WTC11 (cell line): ENCODE measurements around the gene PRKAR1B.

Experiments
- CREB1 ChIP-seq: sonication (generic); formaldehyde crosslinking; IDR thresholded peaks from 2 replicates; pipeline ENCODE4 v1.8.0; 2023; ENCODE audit warnings: mild to moderate bottlenecking, missing genetic modification reagents
- ELF4 ChIP-seq: sonication (generic); formaldehyde crosslinking; IDR thresholded peaks from 2 replicates; pipeline ENCODE4 v1.8.1; 2022; ENCODE audit warnings: low read depth, mild to moderate bottlenecking, moderate library complexity, missing genetic modification reagents
- FOXP1 ChIP-seq: sonication (generic); formaldehyde crosslinking; IDR thresholded peaks from 2 replicates; pipeline ENCODE4 v1.8.0; 2022; ENCODE audit warnings: missing genetic modification reagents, mild to moderate bottlenecking, moderate library complexity, borderline replicate concordance
- GRHL2 ChIP-seq: fragments of 250-450 bp; sonication (Bioruptor Pico); IDR thresholded peaks from 2 replicates; pipeline ENCODE4 v1.8.0; 2022; ENCODE audit warnings: mild to moderate bottlenecking, moderate library complexity; ENCODE audit not compliant: insufficient replicate concordance, severe bottlenecking
- NR2C2 ChIP-seq: sonication (generic); formaldehyde crosslinking; IDR thresholded peaks from 2 replicates; pipeline ENCODE4 v1.8.0; 2022; ENCODE audit warnings: mild to moderate bottlenecking, missing genetic modification reagents
- ZNF121 ChIP-seq: sonication (generic); formaldehyde crosslinking; IDR thresholded peaks from 2 replicates; pipeline ENCODE4 v1.8.0; 2023; ENCODE audit warnings: missing genetic modification reagents
- TF ChIP-seq, protein P1 (sequence below): fragments of 200-600 bp; IDR thresholded peaks from 2 replicates; pipeline ENCODE4 v1.8.0; 2022; ENCODE audit warnings: antibody characterized with exemption
- TF ChIP-seq, protein P2 (sequence below): sonication (generic); formaldehyde crosslinking; conservative IDR thresholded peaks from 2 replicates; pipeline ENCODE4 v1.8.1; 2022; ENCODE audit warnings: mild to moderate bottlenecking, missing genetic modification reagents
- TF ChIP-seq, protein P3 (sequence below): fragments of 250-450 bp; sonication (Bioruptor Pico); IDR thresholded peaks from 2 replicates; pipeline ENCODE4 v1.9.0; 2021; ENCODE audit warnings: mild to moderate bottlenecking
- TF ChIP-seq, protein P4 (sequence below): sonication (generic); formaldehyde crosslinking; IDR thresholded peaks from 2 replicates; pipeline ENCODE4 v1.8.0; 2022; ENCODE audit warnings: mild to moderate bottlenecking, missing genetic modification reagents
- TF ChIP-seq, protein P5 (sequence below): sonication (generic); formaldehyde crosslinking; IDR thresholded peaks from 2 replicates; pipeline ENCODE4 v1.8.1; 2023; ENCODE audit warnings: mild to moderate bottlenecking, moderate library complexity, missing genetic modification reagents
- TF ChIP-seq, protein P6 (sequence below): sonication (generic); formaldehyde crosslinking; IDR thresholded peaks from 2 replicates; pipeline ENCODE4 v1.8.0; 2022; ENCODE audit warnings: mild to moderate bottlenecking, missing genetic modification reagents
- TF ChIP-seq, protein P7 (sequence below): fragments of 250-450 bp; sonication (Bioruptor Pico); conservative IDR thresholded peaks from 2 replicates; pipeline ENCODE4 v1.9.0; 2021; ENCODE audit warnings: mild to moderate bottlenecking

DNA sequence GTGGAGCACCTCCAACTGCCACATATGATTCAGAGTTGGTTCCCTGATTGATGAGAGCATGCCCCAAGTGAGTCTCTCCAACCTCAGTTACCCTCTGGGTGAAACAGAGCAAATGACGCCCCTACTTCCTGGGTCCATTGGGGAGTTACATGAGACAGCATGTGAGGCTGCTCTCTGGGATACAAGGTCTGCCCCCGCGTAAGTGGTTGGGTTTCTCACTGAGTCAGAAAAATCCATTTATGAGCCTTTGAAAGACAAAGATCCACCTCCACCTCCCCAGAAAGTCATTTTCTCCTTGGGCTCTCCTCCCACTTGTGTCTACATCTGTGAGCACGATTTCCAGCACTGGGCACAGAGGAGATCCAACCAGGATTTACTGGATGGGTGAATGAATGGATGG lies 71.3 kb downstream of the PRKAR1B start:
- TF ChIP-seq, protein P1, sequence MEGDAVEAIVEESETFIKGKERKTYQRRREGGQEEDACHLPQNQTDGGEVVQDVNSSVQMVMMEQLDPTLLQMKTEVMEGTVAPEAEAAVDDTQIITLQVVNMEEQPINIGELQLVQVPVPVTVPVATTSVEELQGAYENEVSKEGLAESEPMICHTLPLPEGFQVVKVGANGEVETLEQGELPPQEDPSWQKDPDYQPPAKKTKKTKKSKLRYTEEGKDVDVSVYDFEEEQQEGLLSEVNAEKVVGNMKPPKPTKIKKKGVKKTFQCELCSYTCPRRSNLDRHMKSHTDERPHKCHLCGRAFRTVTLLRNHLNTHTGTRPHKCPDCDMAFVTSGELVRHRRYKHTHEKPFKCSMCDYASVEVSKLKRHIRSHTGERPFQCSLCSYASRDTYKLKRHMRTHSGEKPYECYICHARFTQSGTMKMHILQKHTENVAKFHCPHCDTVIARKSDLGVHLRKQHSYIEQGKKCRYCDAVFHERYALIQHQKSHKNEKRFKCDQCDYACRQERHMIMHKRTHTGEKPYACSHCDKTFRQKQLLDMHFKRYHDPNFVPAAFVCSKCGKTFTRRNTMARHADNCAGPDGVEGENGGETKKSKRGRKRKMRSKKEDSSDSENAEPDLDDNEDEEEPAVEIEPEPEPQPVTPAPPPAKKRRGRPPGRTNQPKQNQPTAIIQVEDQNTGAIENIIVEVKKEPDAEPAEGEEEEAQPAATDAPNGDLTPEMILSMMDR: no peak
- TF ChIP-seq, protein P2, sequence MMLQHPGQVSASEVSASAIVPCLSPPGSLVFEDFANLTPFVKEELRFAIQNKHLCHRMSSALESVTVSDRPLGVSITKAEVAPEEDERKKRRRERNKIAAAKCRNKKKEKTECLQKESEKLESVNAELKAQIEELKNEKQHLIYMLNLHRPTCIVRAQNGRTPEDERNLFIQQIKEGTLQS (CRISPR knock-in tag): no peak
- TF ChIP-seq, protein P3, sequence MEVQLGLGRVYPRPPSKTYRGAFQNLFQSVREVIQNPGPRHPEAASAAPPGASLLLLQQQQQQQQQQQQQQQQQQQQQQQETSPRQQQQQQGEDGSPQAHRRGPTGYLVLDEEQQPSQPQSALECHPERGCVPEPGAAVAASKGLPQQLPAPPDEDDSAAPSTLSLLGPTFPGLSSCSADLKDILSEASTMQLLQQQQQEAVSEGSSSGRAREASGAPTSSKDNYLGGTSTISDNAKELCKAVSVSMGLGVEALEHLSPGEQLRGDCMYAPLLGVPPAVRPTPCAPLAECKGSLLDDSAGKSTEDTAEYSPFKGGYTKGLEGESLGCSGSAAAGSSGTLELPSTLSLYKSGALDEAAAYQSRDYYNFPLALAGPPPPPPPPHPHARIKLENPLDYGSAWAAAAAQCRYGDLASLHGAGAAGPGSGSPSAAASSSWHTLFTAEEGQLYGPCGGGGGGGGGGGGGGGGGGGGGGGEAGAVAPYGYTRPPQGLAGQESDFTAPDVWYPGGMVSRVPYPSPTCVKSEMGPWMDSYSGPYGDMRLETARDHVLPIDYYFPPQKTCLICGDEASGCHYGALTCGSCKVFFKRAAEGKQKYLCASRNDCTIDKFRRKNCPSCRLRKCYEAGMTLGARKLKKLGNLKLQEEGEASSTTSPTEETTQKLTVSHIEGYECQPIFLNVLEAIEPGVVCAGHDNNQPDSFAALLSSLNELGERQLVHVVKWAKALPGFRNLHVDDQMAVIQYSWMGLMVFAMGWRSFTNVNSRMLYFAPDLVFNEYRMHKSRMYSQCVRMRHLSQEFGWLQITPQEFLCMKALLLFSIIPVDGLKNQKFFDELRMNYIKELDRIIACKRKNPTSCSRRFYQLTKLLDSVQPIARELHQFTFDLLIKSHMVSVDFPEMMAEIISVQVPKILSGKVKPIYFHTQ: no peak
- no peak for TF ChIP-seq GRHL2 (CRISPR knock-in tag)
- TF ChIP-seq ZNF121 (CRISPR knock-in tag): no peak
- no peak for TF ChIP-seq CREB1 (CRISPR knock-in tag)
- TF ChIP-seq, protein P4, sequence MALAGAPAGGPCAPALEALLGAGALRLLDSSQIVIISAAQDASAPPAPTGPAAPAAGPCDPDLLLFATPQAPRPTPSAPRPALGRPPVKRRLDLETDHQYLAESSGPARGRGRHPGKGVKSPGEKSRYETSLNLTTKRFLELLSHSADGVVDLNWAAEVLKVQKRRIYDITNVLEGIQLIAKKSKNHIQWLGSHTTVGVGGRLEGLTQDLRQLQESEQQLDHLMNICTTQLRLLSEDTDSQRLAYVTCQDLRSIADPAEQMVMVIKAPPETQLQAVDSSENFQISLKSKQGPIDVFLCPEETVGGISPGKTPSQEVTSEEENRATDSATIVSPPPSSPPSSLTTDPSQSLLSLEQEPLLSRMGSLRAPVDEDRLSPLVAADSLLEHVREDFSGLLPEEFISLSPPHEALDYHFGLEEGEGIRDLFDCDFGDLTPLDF (CRISPR knock-in tag): no peak
- TF ChIP-seq ELF4: no peak
- TF ChIP-seq, protein P5, sequence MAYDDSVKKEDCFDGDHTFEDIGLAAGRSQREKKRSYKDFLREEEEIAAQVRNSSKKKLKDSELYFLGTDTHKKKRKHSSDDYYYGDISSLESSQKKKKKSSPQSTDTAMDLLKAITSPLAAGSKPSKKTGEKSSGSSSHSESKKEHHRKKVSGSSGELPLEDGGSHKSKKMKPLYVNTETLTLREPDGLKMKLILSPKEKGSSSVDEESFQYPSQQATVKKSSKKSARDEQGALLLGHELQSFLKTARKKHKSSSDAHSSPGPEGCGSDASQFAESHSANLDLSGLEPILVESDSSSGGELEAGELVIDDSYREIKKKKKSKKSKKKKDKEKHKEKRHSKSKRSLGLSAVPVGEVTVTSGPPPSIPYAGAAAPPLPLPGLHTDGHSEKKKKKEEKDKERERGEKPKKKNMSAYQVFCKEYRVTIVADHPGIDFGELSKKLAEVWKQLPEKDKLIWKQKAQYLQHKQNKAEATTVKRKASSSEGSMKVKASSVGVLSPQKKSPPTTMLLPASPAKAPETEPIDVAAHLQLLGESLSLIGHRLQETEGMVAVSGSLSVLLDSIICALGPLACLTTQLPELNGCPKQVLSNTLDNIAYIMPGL (CRISPR knock-in tag): no peak
- no peak for TF ChIP-seq FOXP1 (CRISPR knock-in tag)
- TF ChIP-seq, protein P6, sequence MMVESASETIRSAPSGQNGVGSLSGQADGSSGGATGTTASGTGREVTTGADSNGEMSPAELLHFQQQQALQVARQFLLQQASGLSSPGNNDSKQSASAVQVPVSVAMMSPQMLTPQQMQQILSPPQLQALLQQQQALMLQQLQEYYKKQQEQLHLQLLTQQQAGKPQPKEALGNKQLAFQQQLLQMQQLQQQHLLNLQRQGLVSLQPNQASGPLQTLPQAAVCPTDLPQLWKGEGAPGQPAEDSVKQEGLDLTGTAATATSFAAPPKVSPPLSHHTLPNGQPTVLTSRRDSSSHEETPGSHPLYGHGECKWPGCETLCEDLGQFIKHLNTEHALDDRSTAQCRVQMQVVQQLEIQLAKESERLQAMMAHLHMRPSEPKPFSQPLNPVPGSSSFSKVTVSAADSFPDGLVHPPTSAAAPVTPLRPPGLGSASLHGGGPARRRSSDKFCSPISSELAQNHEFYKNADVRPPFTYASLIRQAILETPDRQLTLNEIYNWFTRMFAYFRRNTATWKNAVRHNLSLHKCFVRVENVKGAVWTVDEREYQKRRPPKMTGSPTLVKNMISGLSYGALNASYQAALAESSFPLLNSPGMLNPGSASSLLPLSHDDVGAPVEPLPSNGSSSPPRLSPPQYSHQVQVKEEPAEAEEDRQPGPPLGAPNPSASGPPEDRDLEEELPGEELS (CRISPR knock-in tag): no peak
- TF ChIP-seq NR2C2 (CRISPR knock-in tag): no peak
- TF ChIP-seq, protein P7, sequence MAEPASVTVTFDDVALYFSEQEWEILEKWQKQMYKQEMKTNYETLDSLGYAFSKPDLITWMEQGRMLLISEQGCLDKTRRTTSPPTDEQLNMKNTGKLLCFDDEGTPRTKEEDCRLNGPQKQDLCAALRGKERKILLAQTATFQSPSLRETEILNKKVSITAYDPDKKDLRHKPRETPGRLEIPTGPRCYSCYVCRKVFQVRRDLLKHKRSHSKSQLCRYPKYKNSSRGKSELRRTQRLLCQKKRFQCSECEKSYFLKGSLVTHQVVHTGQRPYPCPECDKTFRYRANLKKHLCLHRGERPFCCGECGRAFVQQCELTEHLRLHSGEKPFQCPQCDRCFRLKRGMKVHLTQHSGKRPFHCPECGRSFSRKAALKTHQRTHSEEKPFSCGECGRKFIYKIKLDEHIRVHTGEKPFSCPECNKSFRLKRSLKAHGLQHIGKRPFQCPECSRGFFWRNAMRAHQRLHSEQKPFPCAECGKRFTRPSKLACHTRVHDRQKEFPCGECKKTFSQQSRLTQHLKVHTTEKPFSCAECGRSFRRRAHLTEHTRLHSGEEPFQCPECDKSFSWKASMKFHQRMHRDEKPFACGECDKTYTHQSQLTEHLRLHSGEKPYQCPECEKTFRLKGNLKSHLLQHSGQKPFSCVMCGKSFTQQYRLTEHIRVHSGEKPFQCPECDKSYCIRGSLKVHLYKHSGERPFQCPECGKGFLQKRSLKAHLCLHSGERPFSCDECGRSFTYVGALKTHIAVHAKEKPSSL (CRISPR knock-in tag): no peak
